Measurements from ENCODE around the gene MED20. TPM values are rescaled to one million over a fixed set of nuclear protein-coding genes. Genes with fewer than 3 reads are reported as not detected.
"Not testable (repeated sequence)": the region's sequence is repeated elsewhere in the genome, so short reads cannot be mapped to it uniquely, and the experiment has no call there.

The MED20 gene
- total and polyA plus RNA-seq, 4 donors, result 21.8 to 23.8 (median 22.6) TPM

- H3K27ac ChIP-seq (ENCODE audit: low read depth, low read length), result no peak overlapping the region
- no peak for DNase-seq (ENCODE audit: low read depth in 4 of 6, low spot score in 6 of 6)
- no peaks in the 10 kb centered on the region for H3K36me3 ChIP-seq (ENCODE audit: control insufficient read depth, insufficient read depth, low read length)
- WGBS (ENCODE audit: insufficient coverage), result no CpG with 5 or more reads among the region's 4 CpGs
- no peaks in the 10 kb centered on the region for H3K27me3 ChIP-seq (ENCODE audit: control insufficient read depth, insufficient read depth, low read length)
- no peak overlapping the region for H3K4me3 ChIP-seq (ENCODE audit: low read depth, low read length)
- H3K9me3 ChIP-seq (ENCODE audit: control insufficient read depth, insufficient read depth, low read length), result no peaks in the 10 kb centered on the region
- no peaks in the 10 kb centered on the region for H3K4me1 ChIP-seq (ENCODE audit: control insufficient read depth, insufficient read depth, low read length)
Observed at GRCh38 chr6:41960028-41960427, 39.1 kb upstream of the MED20 start.

- H3K9me3 ChIP-seq (ENCODE audit: control insufficient read depth, insufficient read depth, low read length), result no peaks in the 10 kb centered on the region
- WGBS (ENCODE audit: insufficient coverage), result 100% methylated on average over 1 of the region's 6 CpGs
- H3K4me1 ChIP-seq (ENCODE audit: control insufficient read depth, insufficient read depth, low read length), result no peaks in the 10 kb centered on the region
- no peak overlapping the region for H3K4me3 ChIP-seq (ENCODE audit: low read depth, low read length)
- no peak for DNase-seq (ENCODE audit: low read depth in 4 of 6, low spot score in 6 of 6)
- no peaks in the 10 kb centered on the region for H3K27me3 ChIP-seq (ENCODE audit: control insufficient read depth, insufficient read depth, low read length)
- H3K27ac ChIP-seq (ENCODE audit: low read depth, low read length), result no peak overlapping the region
- no peaks in the 10 kb centered on the region for H3K36me3 ChIP-seq (ENCODE audit: control insufficient read depth, insufficient read depth, low read length)
Observed at GRCh38 chr6:41958022-41958856, 37.3 kb upstream of the MED20 start.

- no peak for DNase-seq (ENCODE audit: low read depth in 4 of 6, low spot score in 6 of 6)
- WGBS (ENCODE audit: insufficient coverage), result 92% methylated on average over 2 of the region's 4 CpGs
- no peak overlapping the region for H3K4me3 ChIP-seq (ENCODE audit: low read depth, low read length)
- no peaks in the 10 kb centered on the region for H3K9me3 ChIP-seq (ENCODE audit: control insufficient read depth, insufficient read depth, low read length)
- no peaks in the 10 kb centered on the region for H3K27me3 ChIP-seq (ENCODE audit: control insufficient read depth, insufficient read depth, low read length)
- H3K4me1 ChIP-seq (ENCODE audit: control insufficient read depth, insufficient read depth, low read length), result no peaks in the 10 kb centered on the region
- H3K36me3 ChIP-seq (ENCODE audit: control insufficient read depth, insufficient read depth, low read length), result no peaks in the 10 kb centered on the region
- no peak overlapping the region for H3K27ac ChIP-seq (ENCODE audit: low read depth, low read length)
Observed at GRCh38 chr6:41957117-41957516, 36.2 kb upstream of the MED20 start.

- no CpG with 5 or more reads among the region's 2 CpGs for WGBS (ENCODE audit: insufficient coverage)
- Histone ChIP-seq H3K4me1 (ENCODE audit: control insufficient read depth, insufficient read depth, low read length) (no peaks in the 10 kb centered on the region), H3K36me3 (ENCODE audit: control insufficient read depth, insufficient read depth, low read length) (no peaks in the 10 kb centered on the region), H3K27ac (ENCODE audit: low read depth, low read length) (no peak overlapping the region), H3K9me3 (ENCODE audit: control insufficient read depth, insufficient read depth, low read length) (no peaks in the 10 kb centered on the region), H3K4me3 (ENCODE audit: low read depth, low read length) (no peak overlapping the region), H3K27me3 (ENCODE audit: control insufficient read depth, insufficient read depth, low read length) (no peaks in the 10 kb centered on the region)
- DNase-seq (ENCODE audit: low read depth in 4 of 6, low spot score in 6 of 6), result no peak
Observed at GRCh38 chr6:41955412-41955811, 34.5 kb upstream of the MED20 start.

- Histone ChIP-seq H3K27ac (ENCODE audit: low read depth, low read length) (no peak overlapping the region), H3K4me3 (ENCODE audit: low read depth, low read length) (no peak overlapping the region), H3K27me3 (ENCODE audit: control insufficient read depth, insufficient read depth, low read length) (no peaks in the 10 kb centered on the region), H3K4me1 (ENCODE audit: control insufficient read depth, insufficient read depth, low read length) (no peaks in the 10 kb centered on the region), H3K9me3 (ENCODE audit: control insufficient read depth, insufficient read depth, low read length) (no peaks in the 10 kb centered on the region), H3K36me3 (ENCODE audit: control insufficient read depth, insufficient read depth, low read length) (no peaks in the 10 kb centered on the region)
- no CpG with 5 or more reads among the region's 2 CpGs for WGBS (ENCODE audit: insufficient coverage)
- no peak for DNase-seq (ENCODE audit: low read depth in 4 of 6, low spot score in 6 of 6)
Observed at GRCh38 chr6:41954668-41955067, 33.7 kb upstream of the MED20 start.

GRCh38 chr6:41947581-41948220 is 26.8 kb upstream of the MED20 start:
- Histone ChIP-seq H3K27me3 (ENCODE audit: control insufficient read depth, insufficient read depth, low read length) (no peaks in the 10 kb centered on the region), H3K27ac (ENCODE audit: low read depth, low read length) (no peak overlapping the region), H3K4me1 (ENCODE audit: control insufficient read depth, insufficient read depth, low read length) (no peaks in the 10 kb centered on the region), H3K9me3 (ENCODE audit: control insufficient read depth, insufficient read depth, low read length) (no peaks in the 10 kb centered on the region), H3K4me3 (ENCODE audit: low read depth, low read length) (no peak overlapping the region), H3K36me3 (ENCODE audit: control insufficient read depth, insufficient read depth, low read length) (no peaks in the 10 kb centered on the region)
- DNase-seq (ENCODE audit: low read depth in 4 of 6, low spot score in 6 of 6), result no peak
- 88% methylated on average over 10 of the region's 10 CpGs for WGBS (ENCODE audit: insufficient coverage)

GRCh38 chr6:41943456-41943855 is 22.5 kb upstream of the MED20 start:
- Histone ChIP-seq H3K4me3 (ENCODE audit: low read depth, low read length) (no peak overlapping the region), H3K36me3 (ENCODE audit: control insufficient read depth, insufficient read depth, low read length) (no peaks in the 10 kb centered on the region), H3K27me3 (ENCODE audit: control insufficient read depth, insufficient read depth, low read length) (no peaks in the 10 kb centered on the region), H3K9me3 (ENCODE audit: control insufficient read depth, insufficient read depth, low read length) (no peaks in the 10 kb centered on the region), H3K4me1 (ENCODE audit: control insufficient read depth, insufficient read depth, low read length) (peaks cover 30% of the 10 kb centered on the region), H3K27ac (ENCODE audit: low read depth, low read length) (no peak overlapping the region)
- no peak for DNase-seq (ENCODE audit: low read depth in 4 of 6, low spot score in 6 of 6)

- not testable (repeated sequence) for DNase-seq (ENCODE audit: low read depth in 4 of 6, low spot score in 6 of 6); H3K27me3 ChIP-seq (ENCODE audit: control insufficient read depth, insufficient read depth, low read length); H3K9me3 ChIP-seq (ENCODE audit: control insufficient read depth, insufficient read depth, low read length); H3K4me3 ChIP-seq (ENCODE audit: low read depth, low read length); H3K27ac ChIP-seq (ENCODE audit: low read depth, low read length); H3K36me3 ChIP-seq (ENCODE audit: control insufficient read depth, insufficient read depth, low read length)
- H3K4me1 ChIP-seq (ENCODE audit: control insufficient read depth, insufficient read depth, low read length), result peaks cover 36% of the 10 kb centered on the region
- WGBS (ENCODE audit: insufficient coverage), result 84% methylated on average over 5 of the region's 14 CpGs
Observed at GRCh38 chr6:41942882-41943281, 21.9 kb upstream of the MED20 start.

GRCh38 chr6:41942067-41942851 is 21.3 kb upstream of the MED20 start:
- 44% methylated on average over 14 of the region's 20 CpGs for WGBS (ENCODE audit: insufficient coverage)
- peaks cover 1% of the 10 kb centered on the region for H3K36me3 ChIP-seq (ENCODE audit: control insufficient read depth, insufficient read depth, low read length)
- no peak for DNase-seq (ENCODE audit: low read depth in 4 of 6, low spot score in 6 of 6)
- H3K27me3 ChIP-seq (ENCODE audit: control insufficient read depth, insufficient read depth, low read length), result no peaks in the 10 kb centered on the region
- no peaks in the 10 kb centered on the region for H3K9me3 ChIP-seq (ENCODE audit: control insufficient read depth, insufficient read depth, low read length)
- H3K4me1 ChIP-seq (ENCODE audit: control insufficient read depth, insufficient read depth, low read length), result peaks cover 39% of the 10 kb centered on the region
- H3K4me3 ChIP-seq (ENCODE audit: low read depth, low read length), result peak overlapping the region; percentile 90
- peak overlapping the region; percentile 63 for H3K27ac ChIP-seq (ENCODE audit: low read depth, low read length)

All from spinal cord (tissue), 10 donors.